ENCODE data around the gene NME7.
"Not testable (repeated sequence)": the region's sequence is repeated elsewhere in the genome, so short reads cannot be mapped to it uniquely, and the experiment has no call there.

The NME7 gene

DNA sequence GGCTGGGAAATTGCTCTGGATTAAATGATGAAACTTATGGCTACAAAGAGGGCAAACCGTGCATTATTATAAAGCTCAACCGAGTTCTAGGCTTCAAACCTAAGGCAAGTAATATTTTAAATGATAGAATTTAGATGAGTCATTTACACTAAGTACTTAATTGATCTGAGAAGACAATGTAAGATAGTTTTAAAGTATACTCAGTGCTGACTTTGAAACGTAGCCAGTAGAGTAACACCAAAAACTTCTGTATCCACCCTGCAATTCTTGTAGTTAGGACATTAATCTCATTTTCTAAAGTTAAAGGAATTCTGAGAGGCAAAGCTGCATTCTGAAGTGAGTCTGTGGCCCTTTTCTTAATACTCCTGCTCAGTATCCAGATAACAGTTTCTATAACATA is 240.3 kb downstream of the NME7 start:
- ATAC-seq, result no peak
- no peak for DNase-seq

DNA sequence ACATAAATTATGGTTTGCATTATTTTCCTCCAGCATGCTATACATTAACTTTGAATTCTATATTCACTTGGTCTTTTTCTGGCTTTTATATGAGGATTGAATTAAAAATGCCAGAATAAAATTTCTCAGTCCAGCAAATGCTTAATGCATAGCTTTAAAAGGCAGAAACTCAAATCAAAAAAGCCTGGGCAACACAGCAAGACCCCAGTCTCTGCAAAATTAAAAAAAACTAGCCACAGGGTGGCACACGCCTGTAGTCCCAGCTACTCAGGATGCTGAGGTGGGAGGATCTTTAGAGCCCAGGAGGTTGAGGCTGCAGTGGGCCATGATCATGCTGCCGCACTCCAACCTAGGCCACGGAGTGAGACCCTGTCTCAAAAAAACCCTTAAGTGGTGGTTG is 241.3 kb downstream of the NME7 start:
- DNase-seq, result no peak
- ATAC-seq, result no peak

DNA sequence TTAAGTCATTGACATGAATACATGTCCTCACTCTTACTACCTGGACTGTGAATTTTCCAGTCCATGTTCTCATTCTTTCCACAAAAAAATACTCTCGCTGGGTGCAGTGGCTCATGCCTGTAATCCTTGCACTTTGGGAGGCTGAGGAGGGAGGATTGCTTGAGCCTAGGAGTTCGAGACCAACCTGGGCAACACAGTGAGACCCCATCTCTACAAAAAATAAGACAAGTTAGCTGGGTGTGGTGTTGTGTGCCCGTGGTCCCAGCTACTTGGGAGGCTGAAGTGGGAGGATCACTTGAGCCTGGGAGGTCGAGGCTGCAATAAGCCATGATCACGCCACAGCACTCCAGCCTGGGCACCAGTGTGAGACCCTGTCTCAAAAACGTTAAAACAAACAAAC is 242.0 kb downstream of the NME7 start:
- not testable (repeated sequence) for ATAC-seq, DNase-seq

DNA sequence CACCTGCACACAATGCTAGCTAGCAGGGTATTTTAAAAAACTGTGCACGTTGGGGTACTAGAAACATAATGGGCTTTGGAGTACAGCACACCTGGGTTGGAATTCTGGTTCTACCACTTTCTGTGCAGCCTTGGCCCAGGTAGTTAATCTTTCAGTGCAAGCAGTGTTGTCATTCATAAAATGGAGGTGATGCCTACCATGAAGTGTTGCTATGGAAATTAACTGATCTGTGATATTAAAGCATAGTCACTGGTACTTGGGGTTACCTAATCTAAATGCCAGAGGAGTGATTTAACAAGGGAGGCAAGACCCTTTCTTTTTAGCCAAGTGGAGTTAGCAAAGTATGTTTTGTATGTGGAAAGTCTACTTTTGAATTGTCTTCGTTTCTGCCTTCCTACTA is 243.1 kb downstream of the NME7 start:
- DNase-seq, result no peak
- no peak for ATAC-seq

DNA sequence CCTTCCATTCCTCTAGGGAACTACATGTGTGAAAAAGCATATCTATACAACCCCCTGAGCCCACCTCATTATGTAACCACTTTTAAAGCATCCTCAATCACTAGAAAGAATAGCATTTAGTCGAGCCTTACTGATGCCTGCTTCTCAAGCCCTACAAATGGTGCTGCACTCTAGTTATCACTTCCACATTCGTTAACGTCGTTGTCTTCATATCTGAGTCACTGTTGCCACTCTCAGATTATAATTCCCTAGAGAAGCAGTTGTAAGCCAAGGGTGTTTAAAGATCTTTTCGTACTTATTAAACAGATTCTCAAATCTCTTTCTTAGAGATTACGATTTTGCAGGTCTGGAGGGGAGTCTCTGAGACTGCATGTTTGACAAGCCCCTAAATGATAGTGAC is 244.6 kb downstream of the NME7 start:
- no peak for DNase-seq
- no peak for ATAC-seq

DNA sequence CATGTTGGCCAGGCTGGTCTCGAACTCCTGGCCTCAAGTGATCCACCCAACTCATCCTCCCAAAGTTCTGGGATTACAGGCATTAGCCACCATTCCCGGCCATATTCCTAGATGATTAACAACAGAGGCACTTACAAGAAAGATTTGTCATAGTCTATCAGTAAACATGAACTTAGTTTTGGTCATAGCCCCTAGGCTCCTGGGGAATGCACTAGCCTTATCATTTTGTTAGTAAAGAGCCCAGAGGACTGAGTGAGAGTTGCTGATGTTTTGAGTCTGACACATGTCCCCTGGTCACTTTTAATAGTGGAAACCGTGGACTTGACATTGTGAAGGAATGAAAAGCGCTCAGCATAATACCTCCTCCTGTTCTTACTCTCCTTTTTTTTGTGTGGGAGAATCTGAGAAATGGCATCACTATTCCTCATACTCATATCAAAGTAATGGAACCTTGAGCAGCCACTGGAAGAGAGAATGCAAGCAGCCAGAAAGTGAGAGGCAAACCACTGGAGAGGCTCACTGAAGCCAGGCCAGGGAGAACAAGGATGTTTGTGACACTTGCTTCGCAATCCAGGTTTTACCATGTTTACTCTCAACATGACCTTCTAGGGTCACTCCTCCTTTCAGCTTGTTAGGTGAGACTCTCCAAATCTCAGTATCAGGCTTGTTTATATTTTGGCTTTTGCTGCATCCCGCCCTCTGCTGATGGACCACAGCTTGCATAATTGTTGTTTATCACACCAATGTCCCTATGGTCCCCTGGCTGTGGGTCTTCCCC is 246.3 kb downstream of the NME7 start:
- ATAC-seq, result no peak
- DNase-seq, result no peak

DNA sequence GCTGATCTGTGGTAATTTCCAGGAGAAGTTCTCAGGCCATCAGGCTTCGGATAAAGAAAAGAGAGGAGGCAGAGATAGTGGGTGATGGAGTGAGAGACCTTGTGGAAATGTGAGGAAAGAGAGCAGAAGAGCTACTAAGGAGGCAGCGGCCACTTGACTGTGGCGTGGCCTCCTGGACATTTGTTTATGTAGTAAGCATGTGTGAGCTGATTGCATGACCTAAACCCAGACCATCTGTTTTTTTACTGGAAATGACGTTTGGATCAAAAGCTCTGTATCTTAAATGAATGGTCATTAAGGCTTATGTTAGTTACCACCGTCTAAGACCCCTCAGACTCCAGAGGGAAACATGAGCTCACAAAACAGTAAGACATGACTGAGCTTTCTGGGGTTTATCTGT is 247.5 kb downstream of the NME7 start:
- DNase-seq, result no peak

DNA sequence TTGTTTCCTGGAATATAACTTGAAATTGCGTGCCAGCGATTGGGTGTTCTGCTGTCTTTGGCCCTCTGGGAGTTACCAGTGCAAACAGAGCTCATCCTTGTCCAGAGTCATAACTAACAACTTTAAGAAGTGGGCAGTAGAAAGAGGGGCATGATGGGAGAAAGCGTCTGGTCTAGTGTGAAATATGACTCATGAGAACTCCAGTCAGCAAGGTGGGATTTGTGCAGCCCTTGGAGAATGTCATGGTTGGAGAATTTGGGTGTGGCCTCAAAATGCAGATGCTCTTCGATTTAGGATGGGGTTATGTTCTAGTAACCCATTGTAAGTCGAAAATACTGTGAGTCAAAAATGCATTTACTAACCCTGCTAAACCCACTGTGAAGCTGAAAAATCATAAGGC is 248.2 kb downstream of the NME7 start:
- DNase-seq, result no peak
- no peak for ATAC-seq

More for the DNA sequence above, 247.5 kb downstream of the NME7 start:
- no peak for ATAC-seq

DNA sequence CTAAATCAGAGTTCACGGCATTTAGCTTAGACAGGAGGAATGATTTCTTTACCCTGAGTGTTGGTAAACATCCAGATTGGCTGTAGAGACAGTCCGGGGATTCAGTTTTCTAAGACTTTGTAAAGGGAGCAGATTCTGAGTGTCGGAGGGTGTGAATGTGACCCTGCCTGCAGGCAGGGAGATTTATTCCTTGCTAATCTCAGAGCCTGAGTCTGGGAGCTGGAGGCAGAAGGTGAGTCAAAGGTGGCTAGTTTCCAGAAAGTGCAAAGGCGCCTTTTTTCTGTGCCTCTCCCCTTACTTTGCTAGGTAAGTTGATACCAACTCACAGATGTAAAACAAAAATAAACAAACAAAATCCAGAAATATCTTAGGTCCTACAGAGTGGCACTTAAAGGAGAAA is 249.4 kb downstream of the NME7 start:
- DNase-seq (no peak), ATAC-seq (no peak)

DNA sequence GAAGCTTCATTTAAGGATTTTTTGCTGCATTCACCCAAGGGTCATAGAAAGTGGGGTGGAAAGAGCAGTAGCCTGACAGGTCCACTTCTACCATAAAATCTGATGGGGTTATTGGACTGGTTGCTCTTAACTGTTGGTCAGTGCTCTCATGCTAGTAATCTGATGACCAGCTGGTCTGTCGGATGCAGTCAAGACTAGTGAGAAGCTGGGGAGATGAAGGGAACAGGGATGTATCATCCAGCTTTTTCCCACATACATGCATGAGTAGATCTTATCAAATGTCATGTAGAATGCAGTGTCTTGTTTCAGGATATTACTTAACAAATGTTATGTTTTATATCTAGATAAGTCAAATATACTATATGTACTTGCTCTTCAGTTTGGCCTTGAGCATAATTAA is 250.0 kb downstream of the NME7 start:
- ATAC-seq (no peak), DNase-seq (no peak)

DNA sequence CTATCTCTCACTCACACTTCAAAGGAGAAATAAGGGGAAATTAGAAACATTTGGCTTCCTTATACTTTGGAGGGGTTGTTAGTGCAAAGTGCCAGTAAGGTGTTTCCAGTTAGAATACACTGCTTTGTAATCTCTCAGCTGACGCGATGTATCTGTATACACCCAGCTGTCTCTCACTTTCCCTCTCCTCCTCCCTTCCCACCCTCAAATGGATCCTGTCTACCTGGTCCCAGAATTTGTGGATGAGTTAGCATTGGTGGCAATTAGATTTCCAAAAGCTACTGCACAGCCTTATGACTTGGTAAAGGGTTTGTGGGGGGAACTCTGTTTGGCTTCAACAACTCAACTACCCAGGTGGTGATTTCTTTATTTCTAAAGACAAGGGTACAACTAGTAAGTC is 250.6 kb downstream of the NME7 start:
- ATAC-seq, result no peak
- no peak for DNase-seq

DNA sequence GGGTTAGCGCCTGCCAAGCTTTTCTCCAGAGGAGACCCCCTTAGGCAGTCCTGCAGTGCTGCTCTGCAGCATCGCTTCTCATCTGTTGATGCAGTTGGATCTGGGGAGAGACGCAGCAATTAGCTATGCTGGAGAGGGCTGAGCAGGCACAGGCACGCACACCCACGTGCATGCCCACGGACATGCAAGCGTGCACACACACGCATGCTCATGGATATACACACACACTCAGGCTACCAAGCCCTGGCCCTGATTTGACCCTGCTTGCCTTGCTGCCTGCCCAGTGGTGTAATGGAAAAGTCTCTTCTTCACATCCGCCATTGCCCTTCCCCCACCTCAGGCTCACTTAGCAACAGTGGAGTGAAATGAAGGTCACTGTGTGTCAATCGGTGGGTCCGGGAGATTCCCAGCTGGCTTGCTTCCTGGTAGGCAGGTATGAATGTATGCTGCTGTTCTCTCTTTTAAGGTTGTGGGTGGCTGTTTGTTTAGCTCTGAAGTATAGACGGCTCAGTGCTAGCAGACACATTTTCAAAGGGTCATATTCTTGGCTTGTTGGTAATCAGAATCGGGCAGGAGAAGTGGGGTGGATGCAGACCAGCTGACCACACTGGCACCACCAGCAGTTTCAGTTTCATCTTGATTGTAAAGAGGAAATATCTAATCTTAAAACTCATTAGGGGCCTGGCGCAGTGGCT is 251.6 kb downstream of the NME7 start:
- ATAC-seq, result peak; percentile 62
- no peak for DNase-seq

DNA sequence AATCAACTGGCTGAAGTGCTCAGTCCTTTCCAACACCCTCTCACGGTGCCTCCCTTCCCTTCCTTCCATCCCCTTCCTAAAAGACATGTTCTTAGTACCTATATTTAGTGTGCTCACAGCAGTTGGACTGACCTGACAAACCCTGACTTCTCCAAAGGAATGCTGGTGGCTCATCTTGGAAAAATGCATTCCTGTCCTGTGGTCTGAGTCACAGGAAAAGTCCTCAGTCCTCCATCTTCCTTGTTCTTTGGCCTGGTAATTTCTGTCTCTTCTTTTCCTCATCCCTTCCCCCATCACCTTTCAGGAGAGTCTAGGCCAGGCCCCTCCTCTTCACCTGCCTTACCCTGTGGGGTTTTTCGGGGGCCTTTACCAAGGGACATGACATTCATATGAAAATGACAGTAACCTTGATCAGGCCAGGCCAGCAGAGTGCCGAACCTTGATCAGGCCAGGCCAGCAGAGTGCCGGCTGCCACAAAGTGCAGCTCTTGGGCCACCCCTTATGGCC is 253.9 kb downstream of the NME7 start:
- ATAC-seq, result no peak

DNA sequence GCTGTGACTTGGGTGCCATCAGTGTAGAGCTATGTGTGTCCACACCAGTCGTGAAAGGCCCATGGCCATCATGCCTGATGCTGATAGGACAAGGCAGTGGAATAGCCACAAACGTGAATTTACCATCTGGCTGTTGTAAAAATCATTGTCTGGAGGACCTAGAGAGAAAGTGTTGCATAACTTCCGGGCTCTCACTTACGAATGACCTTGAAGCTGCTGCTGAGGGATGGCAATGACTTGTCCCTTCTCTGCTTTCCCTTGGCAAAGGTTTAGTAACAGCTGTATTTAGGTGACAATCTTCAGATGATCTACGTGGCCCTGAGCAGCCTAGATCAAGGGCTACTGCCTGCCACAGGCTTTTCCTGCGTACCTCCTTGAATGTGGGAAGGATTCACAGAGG is 255.4 kb downstream of the NME7 start:
- DNase-seq, result no peak
- no peak for ATAC-seq

More for the DNA sequence above, 253.9 kb downstream of the NME7 start:
- no peak for DNase-seq

DNA sequence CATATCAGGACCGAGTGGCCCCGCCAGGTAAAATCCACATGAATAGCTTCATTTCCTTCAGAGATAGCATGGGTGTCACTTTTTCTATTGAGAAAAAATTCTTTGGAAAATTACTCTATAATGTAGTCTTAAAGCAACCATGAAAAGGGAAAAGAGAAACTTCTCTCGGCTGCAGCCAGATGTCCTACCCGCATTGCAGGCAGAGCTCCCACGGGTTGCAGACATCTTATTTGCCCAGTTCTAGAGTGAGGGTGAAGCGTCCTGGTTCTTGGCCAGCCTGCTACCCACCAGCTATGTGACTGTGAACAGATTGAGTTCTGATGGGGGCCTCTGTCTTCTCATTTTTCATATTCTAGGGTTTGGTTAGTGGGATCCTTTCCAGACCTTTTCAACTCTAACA is 256.1 kb downstream of the NME7 start:
- no peak for ATAC-seq
- no peak for DNase-seq

DNA sequence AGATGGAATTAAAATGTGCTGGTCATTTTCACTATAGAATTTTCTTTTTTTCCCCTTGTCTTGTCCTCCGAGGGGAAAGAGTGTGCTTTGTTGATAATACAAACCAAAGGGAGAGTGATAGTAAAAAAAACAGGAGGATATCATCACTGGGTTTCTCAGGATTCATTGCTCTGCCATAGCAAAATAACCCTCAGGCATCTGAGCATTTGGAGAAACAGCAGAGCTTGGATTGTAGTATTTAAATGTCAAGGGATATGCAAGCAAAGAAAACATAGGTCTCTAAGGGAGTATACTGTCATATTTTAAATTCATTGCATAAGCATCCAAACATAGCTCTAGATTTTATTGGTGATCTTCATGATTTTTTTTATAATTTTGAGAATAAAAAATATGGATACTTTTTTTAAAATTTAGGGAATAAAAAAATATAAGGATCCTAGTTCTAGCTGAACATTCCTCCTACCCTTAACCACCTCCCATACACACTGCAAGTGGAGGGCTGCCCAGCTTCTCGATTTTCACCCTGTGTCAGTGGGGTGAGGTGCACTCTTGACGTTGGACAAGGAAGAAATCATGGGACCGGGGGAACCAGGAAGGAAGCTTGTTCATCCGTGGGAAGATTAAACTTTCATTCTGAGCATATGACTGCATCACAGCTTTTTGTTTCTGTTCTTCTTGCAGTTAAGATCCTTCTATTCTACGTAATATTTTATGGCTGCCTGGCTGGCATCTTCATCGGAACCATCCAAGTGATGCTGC is 256.7 kb downstream of the NME7 start:
- ATAC-seq, result no peak
- DNase-seq, result no peak

DNA sequence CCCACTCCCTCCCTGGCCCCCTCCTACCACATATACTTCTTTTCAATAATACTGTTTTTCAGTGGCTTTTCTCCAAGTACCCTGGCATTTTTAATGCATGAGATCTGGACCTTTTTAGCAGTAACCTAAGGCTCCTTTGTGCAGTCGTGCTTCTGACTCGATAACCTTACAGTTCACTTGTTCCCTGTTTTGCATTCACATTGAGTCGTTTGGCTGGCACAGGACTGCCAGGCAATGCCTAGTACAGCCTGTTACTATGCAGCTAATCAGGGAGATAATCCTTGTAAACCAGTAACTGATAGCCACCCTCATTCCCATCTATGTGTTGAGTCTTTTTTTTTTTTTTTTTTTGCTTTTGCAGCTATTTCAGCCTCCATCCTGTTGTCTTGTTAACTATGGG is 257.4 kb downstream of the NME7 start:
- no peak for DNase-seq

DNA sequence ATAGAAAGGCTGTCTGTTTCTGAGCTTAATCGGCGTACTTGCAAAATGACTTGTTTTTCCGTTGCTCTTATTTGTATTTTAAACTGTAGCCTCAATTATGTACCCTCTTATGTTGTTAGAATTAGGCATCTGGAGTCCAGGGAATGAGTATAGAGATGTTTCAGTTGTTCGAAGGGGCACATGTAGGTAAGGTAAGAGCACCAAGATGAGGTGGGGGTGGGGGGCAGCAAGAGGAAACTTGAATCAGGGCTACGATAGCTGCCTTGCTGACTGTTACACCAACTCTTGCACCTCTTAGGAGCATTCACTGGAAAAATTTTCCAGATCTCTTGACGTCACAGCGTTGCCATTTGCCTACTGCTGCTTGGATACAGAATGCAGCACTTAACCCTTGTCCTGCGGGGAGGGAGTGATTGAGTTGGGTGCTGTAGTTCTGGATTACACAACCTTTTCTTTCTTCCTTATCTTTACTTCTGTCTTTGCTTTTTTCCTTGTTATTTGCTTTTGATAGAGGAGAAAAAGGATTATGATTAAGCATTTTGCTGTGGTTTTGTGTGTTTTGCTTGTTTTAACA is 257.9 kb downstream of the NME7 start:
- DNase-seq, result no peak
- ATAC-seq, result no peak

More for the DNA sequence above, 257.4 kb downstream of the NME7 start:
- no peak for ATAC-seq

DNA sequence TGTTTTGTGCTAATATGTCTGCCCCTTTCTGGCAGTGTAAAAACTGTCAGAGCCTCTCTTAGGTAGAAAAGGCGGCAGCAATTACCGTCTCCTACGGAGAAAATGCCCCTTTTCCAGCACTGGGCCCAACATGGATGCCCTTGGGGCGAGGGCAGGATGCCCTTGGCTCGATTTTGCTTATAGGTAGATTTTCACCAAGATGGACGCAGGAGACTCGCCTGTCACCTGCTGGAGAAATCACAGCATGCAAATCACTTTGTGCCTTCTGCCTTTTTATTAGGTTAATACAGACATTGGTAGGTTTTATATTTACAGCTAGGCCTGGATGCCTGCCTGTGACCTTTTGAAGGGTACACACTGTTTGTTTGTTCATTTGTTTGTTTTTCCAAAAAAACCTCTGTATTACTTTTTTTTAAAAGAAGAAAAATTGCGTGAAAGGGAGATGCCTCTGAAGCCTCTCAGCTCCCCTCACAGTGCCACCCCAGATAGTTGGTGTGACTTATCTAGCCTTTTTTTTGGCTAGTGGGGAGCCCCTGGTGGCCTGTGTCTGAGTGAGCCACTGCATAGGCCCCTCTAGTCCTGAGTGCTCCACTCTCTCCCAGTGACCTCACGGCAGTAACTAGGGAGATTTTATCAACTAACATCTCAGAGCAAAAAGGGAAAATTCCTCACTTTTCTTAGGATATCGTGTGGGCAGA is 258.6 kb downstream of the NME7 start:
- no peak for DNase-seq
- ATAC-seq, result no peak

DNA sequence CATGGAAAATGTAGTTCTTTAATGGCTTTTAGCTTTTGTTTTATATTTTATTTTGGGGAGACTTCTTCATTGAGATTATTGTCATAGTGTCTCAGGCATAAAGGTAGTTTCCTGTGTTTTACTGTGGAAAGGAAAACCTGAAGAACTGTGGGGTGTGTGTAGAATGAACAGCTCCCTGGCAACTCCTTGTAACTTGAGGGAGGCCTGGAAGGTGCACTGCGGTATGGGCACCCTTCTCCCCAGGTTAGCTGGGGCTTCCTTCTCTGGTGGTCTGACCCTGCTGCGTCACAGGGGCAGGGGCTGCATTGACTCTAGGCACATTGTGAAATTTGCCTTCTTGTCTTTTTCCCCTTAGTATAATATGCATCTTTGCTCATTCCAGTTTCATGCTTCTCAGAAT is 259.4 kb downstream of the NME7 start:
- DNase-seq (no peak), ATAC-seq (no peak)

DNA sequence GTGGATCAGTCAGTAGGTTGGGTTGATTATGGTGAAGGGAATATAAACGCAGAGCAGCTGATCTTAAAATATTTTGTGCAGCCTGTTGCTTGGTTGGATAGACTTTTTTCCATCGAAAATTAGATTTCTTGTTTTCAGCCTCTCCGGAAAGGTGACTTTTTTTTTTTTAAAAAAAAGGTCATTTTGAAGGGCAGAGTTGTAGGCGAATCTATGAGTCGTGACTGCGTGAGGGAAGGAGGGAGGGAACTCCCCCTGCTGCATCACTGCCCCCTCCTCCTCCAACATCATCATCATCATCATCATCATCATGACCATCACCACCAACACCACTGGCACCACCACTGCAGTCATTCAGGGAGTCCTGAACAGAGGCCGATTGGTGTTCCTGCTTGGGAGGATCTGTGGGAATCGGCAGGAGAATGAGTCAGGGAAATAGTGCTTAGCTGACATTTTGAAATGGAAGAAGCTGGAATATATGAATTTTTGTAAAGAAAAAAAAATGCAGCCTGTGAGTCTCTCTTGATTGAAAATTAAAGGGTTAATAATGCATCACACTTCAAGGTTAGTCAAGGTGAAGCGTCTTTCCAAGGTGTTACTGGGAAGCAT is 259.9 kb downstream of the NME7 start:
- DNase-seq (peak; percentile 42), ATAC-seq (peak; percentile 25)

Data from stimulated activated naive CD8-positive, alpha-beta T cell treated with anti-CD3 and anti-CD28 coated beads, Interleukin-15, Interleukin-2, amounts not matched to agents 100 U/mL and 50 U/mL, for 24 hours (primary cell).